Measurements from ENCODE around the gene TUBB3.
A peak's percentile ranks its signal among the peaks of the same experiment; 100 is the strongest.
"Not testable (repeated sequence)": the region's sequence is repeated elsewhere in the genome, so short reads cannot be mapped to it uniquely, and the experiment has no call there.

TUBB3 gene

GRCh38 chr16:89968074-89968473, 44.9 kb downstream of the TUBB3 start:
- not testable (repeated sequence) for H3K27me3 Mint-ChIP-seq, H3K9me3 Mint-ChIP-seq, H3K4me3 Mint-ChIP-seq, H3K27ac Mint-ChIP-seq, ATAC-seq, DNase-seq
- Mint-ChIP-seq H3K4me1 (peaks cover 16% of the 10 kb centered on the region), H3K36me3 (ENCODE audit: low read depth) (peaks cover 14% of the 10 kb centered on the region)

- peaks cover 18% of the 10 kb centered on the region for H3K36me3 Mint-ChIP-seq (ENCODE audit: low read depth)
- H3K4me1 Mint-ChIP-seq: peaks cover 32% of the 10 kb centered on the region
- no peak overlapping the region for H3K4me3 Mint-ChIP-seq
- no peak for ATAC-seq
- peaks cover 2% of the 10 kb centered on the region for H3K27me3 Mint-ChIP-seq
- peaks cover 4% of the 10 kb centered on the region for H3K9me3 Mint-ChIP-seq
- no peak for DNase-seq
- no peak overlapping the region for H3K27ac Mint-ChIP-seq
Observed at GRCh38 chr16:89969741-89970410, 46.7 kb downstream of the TUBB3 start.

DNA sequence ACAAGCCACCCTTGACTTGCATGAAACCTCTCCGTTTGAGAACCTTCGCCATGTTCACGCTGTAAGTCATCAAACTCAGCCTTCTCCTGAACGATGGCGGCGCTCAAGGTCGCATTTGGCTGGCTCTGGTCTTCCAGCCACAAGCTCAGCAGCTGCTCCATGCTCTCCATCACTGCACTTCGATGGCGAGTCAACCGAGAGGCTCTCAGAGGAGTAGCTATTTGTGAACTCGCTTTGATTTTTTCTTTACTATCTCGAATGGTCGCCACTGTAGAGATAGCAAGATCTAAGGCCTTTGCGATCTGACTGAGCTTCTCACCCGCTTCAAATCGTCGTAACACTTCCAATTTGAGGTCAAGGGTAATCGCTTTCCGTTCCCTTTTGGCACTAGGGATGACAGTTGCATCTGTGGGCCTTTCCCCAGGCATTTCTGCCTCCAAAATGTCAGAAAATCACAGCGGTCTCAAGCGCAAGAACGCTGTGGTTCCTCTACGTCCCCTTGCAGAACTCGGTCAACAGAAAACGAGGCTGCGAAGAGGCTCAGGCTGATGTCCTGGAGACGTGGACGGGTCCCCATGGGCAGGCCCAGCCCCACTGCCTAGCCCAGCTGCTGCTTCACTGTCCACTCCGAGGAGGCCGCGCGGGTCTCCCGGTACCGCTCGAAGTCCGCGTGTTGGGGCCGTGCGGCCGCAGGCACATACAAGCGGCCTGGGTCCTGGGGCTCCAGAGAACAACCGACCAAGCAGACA, 48.5 kb downstream of the TUBB3 start:
- peaks cover 2% of the 10 kb centered on the region for H3K27me3 Mint-ChIP-seq
- H3K27ac Mint-ChIP-seq: peak overlapping the region; percentile 95
- DNase-seq (no peak), ATAC-seq (no peak)
- peak overlapping the region; percentile 99 for H3K4me3 Mint-ChIP-seq
- H3K4me1 Mint-ChIP-seq: peaks cover 37% of the 10 kb centered on the region
- peaks cover 18% of the 10 kb centered on the region for H3K36me3 Mint-ChIP-seq (ENCODE audit: low read depth)
- H3K9me3 Mint-ChIP-seq: peaks cover 4% of the 10 kb centered on the region

DNA sequence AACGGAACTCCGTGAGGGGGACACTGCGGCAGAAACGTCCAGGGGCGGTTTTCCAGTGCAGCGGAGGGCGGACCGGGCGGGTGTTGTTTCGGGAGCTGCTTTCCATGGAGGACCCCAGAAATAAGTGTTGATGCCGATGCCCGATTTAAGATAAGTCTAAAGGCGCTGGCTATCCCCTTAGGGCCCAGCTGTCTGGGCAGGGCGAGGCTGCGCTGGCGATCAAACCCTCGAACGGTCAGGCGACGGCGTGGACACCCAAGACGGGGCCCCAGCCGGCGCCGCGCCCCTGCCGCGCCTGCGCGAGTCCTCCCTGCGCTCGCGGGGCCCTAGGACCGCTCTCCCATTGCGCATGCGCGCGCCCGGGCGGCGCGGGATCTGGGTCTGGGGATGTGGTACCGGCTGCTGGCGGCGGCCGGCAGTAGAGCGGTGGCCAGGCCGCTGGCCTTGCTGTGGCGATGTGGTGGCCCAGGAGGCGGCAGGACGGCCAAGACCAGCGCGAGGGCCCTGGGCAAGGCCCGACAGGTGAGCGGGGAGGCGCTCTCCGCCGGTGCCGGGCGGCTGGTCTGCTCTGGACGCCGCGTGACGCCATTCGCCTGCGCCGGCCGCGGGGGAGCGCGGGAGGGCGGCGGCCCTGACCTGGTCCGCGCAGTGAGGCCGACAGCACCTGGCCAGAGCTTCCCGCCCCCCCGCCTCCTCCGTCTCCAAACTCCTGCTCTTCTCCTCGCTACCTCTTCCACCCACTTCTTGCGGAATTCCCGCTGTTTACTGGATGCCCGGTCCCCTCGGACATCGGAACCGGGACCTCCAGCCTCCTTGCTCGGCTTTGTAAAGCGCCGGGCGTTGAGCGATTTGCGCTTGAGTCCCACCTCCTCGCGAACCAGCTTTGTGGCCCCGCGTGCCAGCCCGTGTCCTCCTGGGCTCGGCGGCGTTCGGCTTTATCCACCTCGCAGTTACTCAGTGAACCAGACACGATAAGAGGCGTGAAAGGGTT, 49.4 kb downstream of the TUBB3 start:
- peak overlapping the region; percentile 95 for H3K27ac Mint-ChIP-seq
- H3K9me3 Mint-ChIP-seq: peaks cover 4% of the 10 kb centered on the region
- H3K4me3 Mint-ChIP-seq: peak overlapping the region; percentile 99
- H3K36me3 Mint-ChIP-seq (ENCODE audit: low read depth): peaks cover 22% of the 10 kb centered on the region
- peak; percentile 92 for DNase-seq
- peaks cover 37% of the 10 kb centered on the region for H3K4me1 Mint-ChIP-seq
- ATAC-seq: peak; percentile 90
- peaks cover 2% of the 10 kb centered on the region for H3K27me3 Mint-ChIP-seq

DNA sequence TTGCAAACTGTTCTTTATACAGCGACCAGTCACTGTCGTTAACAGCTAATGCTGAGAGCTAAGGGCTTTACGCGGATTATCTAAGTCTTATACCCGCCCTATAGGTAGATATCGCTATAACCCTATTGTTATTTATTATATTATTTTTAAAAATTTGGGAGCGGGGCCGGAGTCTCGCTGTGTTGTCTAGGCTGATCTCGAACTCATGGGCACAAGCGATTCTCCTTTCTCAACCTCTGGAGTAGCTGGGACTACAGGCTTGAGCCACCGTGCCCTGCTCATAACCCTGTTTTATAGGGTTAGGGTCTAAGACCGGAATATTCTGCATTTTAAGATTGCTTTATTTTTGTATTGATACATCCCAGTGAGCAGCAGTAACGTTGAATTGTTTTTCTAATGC, 50.1 kb downstream of the TUBB3 start:
- H3K27ac Mint-ChIP-seq: peak overlapping the region; percentile 95
- peak overlapping the region; percentile 99 for H3K4me3 Mint-ChIP-seq
- peaks cover 2% of the 10 kb centered on the region for H3K27me3 Mint-ChIP-seq
- no peak for ATAC-seq
- no peak for DNase-seq
- H3K9me3 Mint-ChIP-seq: peaks cover 4% of the 10 kb centered on the region
- peaks cover 24% of the 10 kb centered on the region for H3K36me3 Mint-ChIP-seq (ENCODE audit: low read depth)
- H3K4me1 Mint-ChIP-seq: peaks cover 37% of the 10 kb centered on the region

DNA sequence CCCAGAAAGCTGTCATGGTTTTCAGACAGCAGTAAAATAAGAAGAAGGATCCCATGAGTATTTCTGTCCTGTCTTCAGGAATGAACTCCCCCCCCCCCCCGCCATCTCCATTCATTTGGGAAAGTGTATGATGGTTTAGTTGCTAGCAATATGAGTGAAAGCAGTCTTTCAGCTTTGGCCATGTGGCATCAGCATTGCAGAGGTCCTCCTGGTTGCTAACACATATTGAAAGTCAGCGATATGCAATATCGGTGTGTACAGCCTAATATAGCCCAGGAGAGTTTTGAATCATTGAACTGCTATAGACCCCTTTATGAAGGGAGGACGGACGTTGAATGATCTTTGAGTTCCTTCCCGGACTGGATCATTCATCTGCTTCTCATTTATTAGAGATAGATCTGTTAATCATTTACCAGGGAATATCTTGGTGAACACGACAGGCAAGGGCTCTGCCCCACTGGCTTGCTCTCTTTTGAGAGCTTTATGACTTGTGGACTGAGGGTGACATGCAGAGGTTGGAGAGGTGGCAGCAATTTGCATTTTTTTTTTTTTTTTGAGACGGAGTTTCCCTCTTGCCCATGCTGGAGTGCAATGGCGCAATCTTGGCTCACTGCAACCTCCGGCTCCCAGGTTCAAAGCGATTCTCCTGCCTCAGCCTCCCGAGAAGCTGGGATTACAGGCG, 50.7 kb downstream of the TUBB3 start:
- H3K4me1 Mint-ChIP-seq: peaks cover 37% of the 10 kb centered on the region
- H3K9me3 Mint-ChIP-seq: peaks cover 4% of the 10 kb centered on the region
- peaks cover 2% of the 10 kb centered on the region for H3K27me3 Mint-ChIP-seq
- peak overlapping the region; percentile 62 for H3K27ac Mint-ChIP-seq
- DNase-seq (no peak), ATAC-seq (no peak)
- H3K36me3 Mint-ChIP-seq (ENCODE audit: low read depth): peaks cover 27% of the 10 kb centered on the region
- peak overlapping the region; percentile 99 for H3K4me3 Mint-ChIP-seq

- DNase-seq: no peak
- H3K27ac Mint-ChIP-seq: no peak overlapping the region
- peaks cover 2% of the 10 kb centered on the region for H3K27me3 Mint-ChIP-seq
- H3K9me3 Mint-ChIP-seq: peaks cover 4% of the 10 kb centered on the region
- H3K4me1 Mint-ChIP-seq: peaks cover 37% of the 10 kb centered on the region
- H3K4me3 Mint-ChIP-seq: no peak overlapping the region
- peaks cover 34% of the 10 kb centered on the region for H3K36me3 Mint-ChIP-seq (ENCODE audit: low read depth)
- no peak for ATAC-seq
Observed at GRCh38 chr16:89974870-89975269, 51.7 kb downstream of the TUBB3 start.

- DNase-seq: peak; percentile 22
- Mint-ChIP-seq H3K27ac (peak overlapping the region; percentile 59), H3K36me3 (ENCODE audit: low read depth) (peaks cover 52% of the 10 kb centered on the region), H3K27me3 (no peaks in the 10 kb centered on the region), H3K9me3 (no peaks in the 10 kb centered on the region), H3K4me3 (no peak overlapping the region), H3K4me1 (peaks cover 27% of the 10 kb centered on the region)
- ATAC-seq: peak; percentile 95
Observed at GRCh38 chr16:89981414-89981813, 58.3 kb downstream of the TUBB3 start.

DNA sequence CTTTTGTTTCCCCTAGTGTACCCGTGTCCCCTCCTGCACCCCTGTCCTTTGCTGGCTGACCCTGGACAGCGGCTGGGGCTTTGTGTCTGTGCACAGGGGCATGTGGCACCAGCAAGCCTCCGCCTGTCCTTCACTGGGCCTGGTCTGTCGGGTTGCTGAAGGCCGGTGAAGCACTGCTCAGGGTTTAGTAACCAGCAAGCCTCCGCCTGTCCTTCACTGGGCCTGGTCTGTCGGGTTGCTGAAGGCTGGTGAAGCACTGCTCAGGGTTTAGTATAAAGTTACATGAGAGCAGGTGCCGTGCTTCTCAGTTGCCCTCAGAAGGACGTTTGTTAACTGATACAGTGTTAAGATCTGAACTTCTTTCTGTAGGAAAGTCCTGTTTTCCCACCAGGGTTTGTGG, 59.2 kb downstream of the TUBB3 start:
- DNase-seq: no peak
- Mint-ChIP-seq H3K9me3 (no peaks in the 10 kb centered on the region), H3K4me3 (no peak overlapping the region), H3K27ac (peak overlapping the region; percentile 56), H3K27me3 (no peaks in the 10 kb centered on the region), H3K4me1 (peaks cover 32% of the 10 kb centered on the region), H3K36me3 (ENCODE audit: low read depth) (peaks cover 58% of the 10 kb centered on the region)
- no peak for ATAC-seq

DNA sequence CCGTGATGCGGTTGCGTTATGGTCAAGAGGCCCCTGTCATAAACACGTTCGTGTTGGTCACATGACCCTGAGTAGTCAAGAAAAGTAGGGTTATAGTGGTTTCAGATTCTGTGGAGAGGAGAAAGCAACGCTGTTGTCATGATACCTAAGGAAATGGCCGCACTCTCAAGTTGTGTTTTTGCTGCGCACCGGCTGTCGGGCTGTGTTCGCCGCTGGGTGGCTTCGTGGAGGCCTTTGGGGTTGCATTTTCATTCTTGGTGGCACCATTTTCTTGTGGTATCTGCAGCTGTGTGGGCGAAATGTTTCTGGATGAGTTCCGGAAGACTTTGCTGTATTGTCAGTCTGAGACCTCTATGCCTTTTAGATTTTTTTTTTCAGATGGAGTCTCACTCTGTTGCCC, 60.4 kb downstream of the TUBB3 start:
- ATAC-seq (no peak), DNase-seq (no peak)

GRCh38 chr16:89984216-89984615, 61.1 kb downstream of the TUBB3 start:
- DNase-seq: no peak
- no peak for ATAC-seq
- Mint-ChIP-seq H3K27me3 (no peaks in the 10 kb centered on the region), H3K4me3 (no peak overlapping the region), H3K4me1 (peaks cover 32% of the 10 kb centered on the region), H3K9me3 (no peaks in the 10 kb centered on the region), H3K27ac (no peak overlapping the region), H3K36me3 (ENCODE audit: low read depth) (peaks cover 52% of the 10 kb centered on the region)

More for the DNA sequence above, 60.4 kb downstream of the TUBB3 start:
- H3K9me3 Mint-ChIP-seq: no peaks in the 10 kb centered on the region
- H3K27me3 Mint-ChIP-seq: no peaks in the 10 kb centered on the region
- peak overlapping the region; percentile 37 for H3K27ac Mint-ChIP-seq
- H3K4me3 Mint-ChIP-seq: no peak overlapping the region
- peaks cover 55% of the 10 kb centered on the region for H3K36me3 Mint-ChIP-seq (ENCODE audit: low read depth)
- peaks cover 32% of the 10 kb centered on the region for H3K4me1 Mint-ChIP-seq

- Mint-ChIP-seq H3K4me3 (no peak overlapping the region), H3K27me3 (no peaks in the 10 kb centered on the region), H3K36me3 (ENCODE audit: low read depth) (peaks cover 44% of the 10 kb centered on the region), H3K4me1 (peaks cover 30% of the 10 kb centered on the region), H3K27ac (no peak overlapping the region), H3K9me3 (no peaks in the 10 kb centered on the region)
- DNase-seq (no peak), ATAC-seq (no peak)
Observed at GRCh38 chr16:89985219-89985618, 62.1 kb downstream of the TUBB3 start.
